ENCODE measurements around the gene OSER1.
"Not testable (repeated sequence)": the region's sequence is repeated elsewhere in the genome, so short reads cannot be mapped to it uniquely, and the experiment has no call there.

The OSER1 gene

GRCh38 chr20:44210406-44211176 lies at the start of gene OSER1:
TSS of gene OSER1 (minus strand) at chr20:44210771. CDS start at chr20:44206957, 3,814 bp downstream.
- peak; percentile 100 for DNase-seq

- no peak for DNase-seq
These were observed 47.8 kb upstream of the OSER1 start for GRCh38 chr20:44258226-44258890.

- no peak for DNase-seq
These were observed 46.4 kb upstream of the OSER1 start for GRCh38 chr20:44256961-44257360.

- DNase-seq: no peak
These were observed 45.4 kb upstream of the OSER1 start for GRCh38 chr20:44255942-44256341.

- no peak for DNase-seq
These were observed 43.5 kb upstream of the OSER1 start for GRCh38 chr20:44254073-44254472.

GRCh38 chr20:44253528-44253927 lies 43.0 kb upstream of the OSER1 start:
- peak; percentile 21 for DNase-seq

- DNase-seq: no peak
These were observed 40.7 kb upstream of the OSER1 start for GRCh38 chr20:44251284-44251683.

GRCh38 chr20:44248410-44248759 lies 37.8 kb upstream of the OSER1 start:
- DNase-seq: no peak

GRCh38 chr20:44247586-44248409 lies 37.2 kb upstream of the OSER1 start:
- DNase-seq: no peak

- DNase-seq: no peak
These were observed 36.6 kb upstream of the OSER1 start, which contains the start of gene GDAP1L1 for GRCh38 chr20:44247131-44247571. TSS of gene GDAP1L1 (plus strand) at chr20:44247308. CDS start at chr20:44247335, 27 bp downstream.

GRCh38 chr20:44245977-44246376 lies 35.4 kb upstream of the OSER1 start:
- DNase-seq: no peak

GRCh38 chr20:44241796-44242195 lies 31.2 kb upstream of the OSER1 start:
- no peak for DNase-seq

- not testable (repeated sequence) for DNase-seq
These were observed 26.3 kb upstream of the OSER1 start for GRCh38 chr20:44236840-44237239.

GRCh38 chr20:44235702-44236101 lies 25.1 kb upstream of the OSER1 start:
- no peak for DNase-seq

- DNase-seq: no peak
These were observed 24.2 kb upstream of the OSER1 start for GRCh38 chr20:44234566-44235317.

- no peak for DNase-seq
These were observed 23.0 kb upstream of the OSER1 start for GRCh38 chr20:44233436-44234016.

GRCh38 chr20:44232469-44232856 lies 21.9 kb upstream of the OSER1 start:
- DNase-seq: not testable (repeated sequence)

- no peak for DNase-seq
These were observed 21.3 kb upstream of the OSER1 start for GRCh38 chr20:44231713-44232468.

GRCh38 chr20:44231193-44231592 lies 20.6 kb upstream of the OSER1 start:
- no peak for DNase-seq

- DNase-seq: no peak
These were observed 18.1 kb upstream of the OSER1 start for GRCh38 chr20:44228465-44229258.

- no peak for DNase-seq
These were observed 14.1 kb upstream of the OSER1 start for GRCh38 chr20:44224637-44225036.

All from DMS53 (cell line).